ENCODE results near the gene KLHL17.

Gene KLHL17

DNA sequence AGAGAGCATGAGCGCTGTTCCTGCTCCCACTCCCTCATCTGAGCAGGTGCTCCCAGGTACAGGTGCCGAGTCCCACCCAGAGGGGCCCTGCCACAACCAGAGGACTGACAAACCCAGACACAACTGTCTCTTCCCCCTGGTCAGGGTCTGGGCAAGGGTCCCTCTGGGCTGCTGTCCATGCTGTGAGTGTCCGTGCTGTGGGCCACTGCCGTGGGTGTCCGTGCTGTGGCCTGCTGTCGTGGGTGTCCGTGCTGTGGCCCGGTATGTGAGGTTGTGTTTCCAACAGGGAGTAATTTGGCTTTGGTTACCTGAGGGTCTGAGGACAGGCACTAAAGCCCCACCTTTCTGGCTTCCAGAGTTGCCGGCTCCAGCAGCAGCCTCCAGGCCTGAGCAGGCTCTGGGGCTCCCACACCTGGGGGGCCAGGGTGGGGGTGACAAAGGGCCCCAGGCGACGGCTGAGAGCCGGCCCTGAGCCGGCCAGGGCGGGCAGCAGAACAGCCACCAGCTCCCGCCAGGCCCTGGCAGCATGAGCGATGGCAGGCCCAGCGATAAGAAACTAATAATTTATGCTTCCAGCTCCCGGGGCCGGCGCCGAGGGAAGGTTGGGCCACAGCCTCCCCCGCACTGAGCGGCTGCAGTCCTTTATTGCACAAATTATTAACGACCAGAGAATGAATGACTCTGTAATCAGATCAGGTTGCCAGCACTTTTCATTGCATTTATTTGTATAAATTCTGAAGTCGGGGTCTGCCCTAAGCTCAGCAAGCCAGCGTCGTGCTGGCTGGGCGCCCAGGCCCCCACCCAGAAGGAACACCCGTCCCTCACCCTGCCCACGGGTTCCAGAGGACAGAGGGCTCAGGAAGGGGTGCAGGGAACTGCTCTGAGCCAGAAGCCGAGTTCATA is 44.0 kb upstream of the KLHL17 start:
- peaks cover 72% of the 10 kb centered on the region for H3K27me3 ChIP-seq (ENCODE audit: insufficient read depth, poor library complexity, severe bottlenecking)
- ATAC-seq (ENCODE audit: low read depth) (no peak), DNase-seq (ENCODE audit: low spot score) (no peak)
- H3K36me3 ChIP-seq (ENCODE audit: low read depth): no peaks in the 10 kb centered on the region
- H3K4me1 ChIP-seq (ENCODE audit: insufficient read depth, poor library complexity, severe bottlenecking): peaks cover 4% of the 10 kb centered on the region
- H3K4me3 ChIP-seq (ENCODE audit: severe bottlenecking): no peak overlapping the region
- H3K27ac ChIP-seq (ENCODE audit: poor library complexity, severe bottlenecking): no peak overlapping the region
- TF ChIP-seq CTCF (IDR thresholded peaks at IDR 0.05; ENCODE audit: poor library complexity, severe bottlenecking): no peak
- H3K9me3 ChIP-seq (ENCODE audit: severe bottlenecking): no peaks in the 10 kb centered on the region

DNA sequence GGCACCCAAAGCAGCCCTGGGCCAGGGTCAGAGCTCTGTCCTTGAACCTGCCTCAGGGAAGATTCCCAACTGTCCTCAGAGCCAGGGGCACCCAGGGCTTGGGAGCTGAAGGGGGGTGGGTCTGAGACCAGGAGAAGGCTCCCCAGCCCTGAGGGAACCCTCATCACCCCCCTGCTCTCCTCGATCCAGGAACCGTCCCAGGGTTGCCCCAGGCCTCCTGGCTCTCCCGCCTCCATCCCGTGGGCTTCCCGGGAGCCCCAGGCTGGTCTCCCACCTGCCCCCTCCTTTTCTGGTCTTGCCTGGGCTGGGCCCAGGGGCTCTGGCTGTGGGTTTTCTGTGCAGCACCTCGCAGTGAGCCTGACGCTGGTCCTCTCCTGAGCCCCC is 43.3 kb upstream of the KLHL17 start:
- no peaks in the 10 kb centered on the region for H3K36me3 ChIP-seq (ENCODE audit: low read depth)
- peaks cover 4% of the 10 kb centered on the region for H3K4me1 ChIP-seq (ENCODE audit: insufficient read depth, poor library complexity, severe bottlenecking)
- H3K4me3 ChIP-seq (ENCODE audit: severe bottlenecking): no peak overlapping the region
- H3K27ac ChIP-seq (ENCODE audit: poor library complexity, severe bottlenecking): no peak overlapping the region
- no peak for TF ChIP-seq CTCF (IDR thresholded peaks at IDR 0.05; ENCODE audit: poor library complexity, severe bottlenecking)
- no peak for DNase-seq (ENCODE audit: low spot score)
- no peak for ATAC-seq (ENCODE audit: low read depth)
- peaks cover 75% of the 10 kb centered on the region for H3K27me3 ChIP-seq (ENCODE audit: insufficient read depth, poor library complexity, severe bottlenecking)
- no peaks in the 10 kb centered on the region for H3K9me3 ChIP-seq (ENCODE audit: severe bottlenecking)

DNA sequence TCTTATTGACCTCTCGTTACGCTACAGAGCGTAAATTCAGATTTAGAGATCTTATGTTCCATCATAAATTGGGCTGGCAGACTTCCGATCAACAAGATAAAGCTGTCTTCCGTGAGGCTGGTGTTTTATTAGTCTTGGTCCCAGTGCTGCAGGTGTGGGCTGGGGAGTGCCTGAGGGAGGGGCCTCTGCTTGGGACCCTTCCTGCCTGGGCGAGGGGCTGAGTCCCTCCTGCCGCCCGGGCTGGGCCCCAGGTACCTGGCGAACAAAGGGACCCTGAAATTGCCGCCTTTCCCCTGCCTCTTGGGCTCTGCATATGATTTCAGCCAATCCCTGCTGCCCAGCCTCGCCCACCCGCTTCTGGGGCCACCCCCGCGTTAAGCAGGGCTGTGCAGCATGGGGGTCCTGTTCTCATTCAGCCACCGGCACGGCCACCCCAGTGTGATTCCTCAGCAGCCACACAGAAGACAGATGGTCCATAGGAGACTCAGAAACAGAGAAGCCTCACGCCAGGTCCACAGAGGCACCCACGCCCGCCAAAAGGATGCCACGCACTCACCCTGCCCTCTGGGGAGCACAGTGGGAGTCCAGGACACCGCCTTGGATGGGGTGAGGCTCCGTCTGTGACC is 42.8 kb upstream of the KLHL17 start:
- H3K27ac ChIP-seq (ENCODE audit: poor library complexity, severe bottlenecking): no peak overlapping the region
- no peak for DNase-seq (ENCODE audit: low spot score)
- no peak overlapping the region for H3K4me3 ChIP-seq (ENCODE audit: severe bottlenecking)
- peaks cover 80% of the 10 kb centered on the region for H3K27me3 ChIP-seq (ENCODE audit: insufficient read depth, poor library complexity, severe bottlenecking)
- no peaks in the 10 kb centered on the region for H3K9me3 ChIP-seq (ENCODE audit: severe bottlenecking)
- no peaks in the 10 kb centered on the region for H3K36me3 ChIP-seq (ENCODE audit: low read depth)
- TF ChIP-seq CTCF (IDR thresholded peaks at IDR 0.05; ENCODE audit: poor library complexity, severe bottlenecking): no peak
- H3K4me1 ChIP-seq (ENCODE audit: insufficient read depth, poor library complexity, severe bottlenecking): peaks cover 4% of the 10 kb centered on the region
- no peak for ATAC-seq (ENCODE audit: low read depth)

DNA sequence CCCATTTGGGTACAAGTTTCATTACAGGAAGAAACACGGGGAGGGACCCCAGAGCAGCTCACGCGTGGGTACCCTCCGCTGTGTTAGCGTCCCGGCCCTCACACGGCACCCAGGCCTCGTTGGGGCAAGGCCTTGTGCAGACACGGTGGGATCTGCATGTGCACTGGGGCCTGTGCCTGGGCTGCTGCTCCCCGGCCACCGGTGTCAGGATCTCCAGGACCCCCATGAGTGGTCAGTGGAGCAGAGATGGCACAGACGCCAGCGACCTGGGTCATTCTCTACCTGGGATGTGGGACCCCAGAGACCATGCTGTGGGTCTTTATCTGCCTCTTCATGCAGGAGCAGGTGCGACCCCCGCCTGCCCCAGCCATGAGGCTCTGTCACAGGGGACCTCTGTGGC is 42.0 kb upstream of the KLHL17 start:
- no peaks in the 10 kb centered on the region for H3K36me3 ChIP-seq (ENCODE audit: low read depth)
- no peak for ATAC-seq (ENCODE audit: low read depth)
- DNase-seq (ENCODE audit: low spot score): no peak
- TF ChIP-seq CTCF (IDR thresholded peaks at IDR 0.05; ENCODE audit: poor library complexity, severe bottlenecking): no peak
- no peak overlapping the region for H3K4me3 ChIP-seq (ENCODE audit: severe bottlenecking)
- H3K9me3 ChIP-seq (ENCODE audit: severe bottlenecking): no peaks in the 10 kb centered on the region
- peaks cover 88% of the 10 kb centered on the region for H3K27me3 ChIP-seq (ENCODE audit: insufficient read depth, poor library complexity, severe bottlenecking)
- peaks cover 4% of the 10 kb centered on the region for H3K4me1 ChIP-seq (ENCODE audit: insufficient read depth, poor library complexity, severe bottlenecking)
- H3K27ac ChIP-seq (ENCODE audit: poor library complexity, severe bottlenecking): no peak overlapping the region

DNA sequence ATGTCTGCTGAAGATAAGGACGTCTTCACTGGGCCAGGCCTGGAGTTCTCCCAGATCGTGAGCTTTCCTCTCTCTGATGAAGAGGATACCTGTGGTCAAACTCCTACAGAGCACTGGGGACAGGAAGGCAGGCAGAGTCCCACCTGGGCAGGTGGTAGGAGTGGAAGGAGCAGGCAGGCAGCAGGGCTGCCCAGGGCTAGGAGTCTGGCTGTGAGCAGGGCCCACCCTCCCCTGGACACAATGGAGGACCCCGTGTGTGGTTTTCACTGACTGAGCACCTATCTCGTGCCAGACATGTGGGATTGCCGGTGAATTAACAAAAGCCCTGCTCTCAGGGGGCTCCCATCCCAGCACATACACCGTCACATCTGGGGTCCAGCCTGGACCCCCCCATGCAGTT is 41.5 kb upstream of the KLHL17 start:
- ATAC-seq (ENCODE audit: low read depth) (no peak), DNase-seq (ENCODE audit: low spot score) (no peak)
- Histone ChIP-seq H3K27me3 (ENCODE audit: insufficient read depth, poor library complexity, severe bottlenecking) (peaks cover 86% of the 10 kb centered on the region), H3K27ac (ENCODE audit: poor library complexity, severe bottlenecking) (no peak overlapping the region), H3K4me1 (ENCODE audit: insufficient read depth, poor library complexity, severe bottlenecking) (peaks cover 4% of the 10 kb centered on the region), H3K36me3 (ENCODE audit: low read depth) (no peaks in the 10 kb centered on the region), H3K9me3 (ENCODE audit: severe bottlenecking) (no peaks in the 10 kb centered on the region), H3K4me3 (ENCODE audit: severe bottlenecking) (no peak overlapping the region)
- TF ChIP-seq CTCF (IDR thresholded peaks at IDR 0.05; ENCODE audit: poor library complexity, severe bottlenecking): no peak

All from RWPE2 (cell line).